Astrocyte (in vitro differentiated cells and primary cell): ENCODE results near the gene WDPCP. TPM values are rescaled to one million over a fixed set of nuclear protein-coding genes. Genes with fewer than 3 reads are reported as not detected.

Source experiments
- DNase-seq: peaks from one replicate; pipeline ENCODE4 v3.0.0-alpha.2; 2010; ENCODE audit warnings: low read depth
- FAIRE-seq: peaks from 2 replicates; lab custom pipeline; 2011; peaks lifted over from hg19 to GRCh38; lab: Jason Lieb, UNC
- H2AFZ ChIP-seq: 2 replicates; pipeline ENCODE4 v1.6.0; 2012; ENCODE audit warnings: low read depth, low read length, inconsistent platforms
- H3K27ac ChIP-seq: 2 replicates; pipeline ENCODE4 v1.5.1; 2011; ENCODE audit warnings: low read depth, low read length, inconsistent platforms
- H3K27me3 ChIP-seq: 2 replicates; pipeline ENCODE4 v1.6.0; 2011; ENCODE audit warnings: low read length, inconsistent platforms; ENCODE audit not compliant: insufficient read depth
- H3K36me3 ChIP-seq: 2 replicates; pipeline ENCODE4 v1.5.1; 2011; ENCODE audit warnings: low read length, inconsistent platforms; ENCODE audit not compliant: insufficient read depth
- H3K4me1 ChIP-seq: 2 replicates; pipeline ENCODE4 v1.5.1; 2011; ENCODE audit warnings: low read length, inconsistent platforms; ENCODE audit not compliant: insufficient read depth
- H3K4me2 ChIP-seq: 2 replicates; pipeline ENCODE4 v1.6.0; 2012; ENCODE audit warnings: low read length, inconsistent platforms
- H3K4me3 ChIP-seq: 2 replicates; pipeline ENCODE4 v1.5.1; 2011; ENCODE audit warnings: low read depth, mild to moderate bottlenecking, low read length, inconsistent platforms; ENCODE audit not compliant: insufficient read depth
- H3K79me2 ChIP-seq: 2 replicates; pipeline ENCODE4 v1.6.0; 2012; ENCODE audit warnings: mild to moderate bottlenecking, low read length, inconsistent platforms; ENCODE audit not compliant: insufficient read depth
- H3K9ac ChIP-seq: 2 replicates; pipeline ENCODE4 v1.6.0; 2012; ENCODE audit warnings: mild to moderate bottlenecking, low read length, inconsistent platforms
- H3K9me3 ChIP-seq: 2 replicates; pipeline ENCODE4 v1.5.1; 2012; ENCODE audit warnings: low read depth, mild to moderate bottlenecking, low read length, inconsistent platforms; ENCODE audit not compliant: insufficient read depth
- H4K20me1 ChIP-seq: 2 replicates; pipeline ENCODE4 v1.6.0; 2012; ENCODE audit warnings: low read length, inconsistent platforms; ENCODE audit not compliant: insufficient read depth
- H3K27ac Mint-ChIP-seq: one replicate; pipeline ENCODE4 v1.8.0; 2021; ENCODE audit warnings: mild to moderate bottlenecking, mixed read lengths; ENCODE audit not compliant: unreplicated experiment
- H3K27me3 Mint-ChIP-seq: one replicate; pipeline ENCODE4 v1.8.0; 2021; ENCODE audit warnings: low read depth, mixed read lengths; ENCODE audit not compliant: unreplicated experiment
- H3K36me3 Mint-ChIP-seq: one replicate; pipeline ENCODE4 v1.8.0; 2021; ENCODE audit warnings: low read depth, mixed read lengths; ENCODE audit not compliant: unreplicated experiment
- H3K4me1 Mint-ChIP-seq: one replicate; pipeline ENCODE4 v1.8.0; 2021; ENCODE audit warnings: low read depth, mixed read lengths; ENCODE audit not compliant: unreplicated experiment
- H3K4me3 Mint-ChIP-seq: one replicate; pipeline ENCODE4 v1.8.0; 2021; ENCODE audit warnings: mild to moderate bottlenecking, moderate library complexity, mixed read lengths; ENCODE audit not compliant: unreplicated experiment
- H3K9me3 Mint-ChIP-seq: one replicate; pipeline ENCODE4 v1.8.0; 2021; ENCODE audit warnings: mild to moderate bottlenecking, mixed read lengths; ENCODE audit not compliant: unreplicated experiment
- EZH2 ChIP-seq: IDR thresholded peaks from 2 replicates; pipeline ENCODE4 v1.6.1; 2012; ENCODE audit warnings: mild to moderate bottlenecking, low read length, inconsistent platforms; ENCODE audit not compliant: insufficient read depth
- total RNA-seq: library from RNA; stranded (reverse); gene quantifications from 2 replicates; pipeline ENCODE4 v1.2.1, GENCODE V29; 2021
- TF ChIP-seq, protein P1 (sequence below): IDR thresholded peaks from 2 replicates; pipeline ENCODE4 v1.5.1; 2011; ENCODE audit warnings: low read depth, mild to moderate bottlenecking, inconsistent platforms, low read length, moderate library complexity; ENCODE audit not compliant: insufficient read depth

WDPCP gene
- total RNA-seq, 1 donor from 2014 or later: 15.1 TPM

DNA sequence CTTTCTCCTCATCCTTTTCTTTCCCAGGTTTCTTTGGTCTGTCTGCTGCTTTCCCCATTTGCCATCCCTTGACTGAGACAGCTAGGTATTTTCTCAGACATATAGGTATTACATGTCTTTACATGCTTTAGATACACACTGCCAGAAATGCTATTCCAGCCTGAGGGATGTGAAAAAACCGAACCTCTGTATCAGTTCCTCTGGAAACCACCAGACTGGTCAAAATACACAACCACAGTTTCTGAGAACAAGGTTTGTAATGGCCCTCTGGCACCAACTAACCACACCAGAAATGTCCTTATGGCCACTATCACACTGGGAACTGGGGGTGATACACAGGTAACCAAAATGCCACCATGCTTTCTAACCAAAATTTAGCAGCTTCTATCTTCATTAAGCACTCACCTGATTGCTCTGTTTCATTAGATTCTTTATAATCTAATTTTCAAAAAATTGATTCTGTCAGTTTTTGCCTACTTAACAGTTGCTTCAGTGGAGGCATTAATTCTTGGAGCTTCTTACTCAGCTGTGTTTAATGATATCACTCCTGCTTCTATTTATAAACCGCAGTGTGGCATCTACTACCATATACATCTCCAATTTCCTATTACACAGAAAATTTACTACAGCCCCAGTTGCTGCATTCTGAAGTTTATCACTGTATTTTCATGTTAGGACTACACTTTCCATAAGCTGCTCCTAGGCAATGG lies 243.5 kb downstream of the WDPCP start:
- Histone ChIP-seq H3K4me1 (no peaks in the 10 kb centered on the region), H3K9me3 (peaks cover 2% of the 10 kb centered on the region), H3K9ac (no peak overlapping the region), H3K79me2 (no peaks in the 10 kb centered on the region), H3K27ac (no peak overlapping the region), H3K27me3 (no peaks in the 10 kb centered on the region), H4K20me1 (no peaks in the 10 kb centered on the region), H3K4me2 (no peak overlapping the region), H3K4me3 (no peak overlapping the region), H2AFZ (no peak overlapping the region), H3K36me3 (no peaks in the 10 kb centered on the region)
- H3K27ac Mint-ChIP-seq: no peak overlapping the region
- no peaks in the 10 kb centered on the region for H3K27me3 Mint-ChIP-seq
- FAIRE-seq (no peak), DNase-seq (no peak)
- TF ChIP-seq EZH2: no peak
- TF ChIP-seq, protein P1, sequence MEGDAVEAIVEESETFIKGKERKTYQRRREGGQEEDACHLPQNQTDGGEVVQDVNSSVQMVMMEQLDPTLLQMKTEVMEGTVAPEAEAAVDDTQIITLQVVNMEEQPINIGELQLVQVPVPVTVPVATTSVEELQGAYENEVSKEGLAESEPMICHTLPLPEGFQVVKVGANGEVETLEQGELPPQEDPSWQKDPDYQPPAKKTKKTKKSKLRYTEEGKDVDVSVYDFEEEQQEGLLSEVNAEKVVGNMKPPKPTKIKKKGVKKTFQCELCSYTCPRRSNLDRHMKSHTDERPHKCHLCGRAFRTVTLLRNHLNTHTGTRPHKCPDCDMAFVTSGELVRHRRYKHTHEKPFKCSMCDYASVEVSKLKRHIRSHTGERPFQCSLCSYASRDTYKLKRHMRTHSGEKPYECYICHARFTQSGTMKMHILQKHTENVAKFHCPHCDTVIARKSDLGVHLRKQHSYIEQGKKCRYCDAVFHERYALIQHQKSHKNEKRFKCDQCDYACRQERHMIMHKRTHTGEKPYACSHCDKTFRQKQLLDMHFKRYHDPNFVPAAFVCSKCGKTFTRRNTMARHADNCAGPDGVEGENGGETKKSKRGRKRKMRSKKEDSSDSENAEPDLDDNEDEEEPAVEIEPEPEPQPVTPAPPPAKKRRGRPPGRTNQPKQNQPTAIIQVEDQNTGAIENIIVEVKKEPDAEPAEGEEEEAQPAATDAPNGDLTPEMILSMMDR: no peak
- peaks cover 4% of the 10 kb centered on the region for H3K36me3 Mint-ChIP-seq
- no peak overlapping the region for H3K4me3 Mint-ChIP-seq
- H3K9me3 Mint-ChIP-seq: peaks cover 11% of the 10 kb centered on the region
- H3K4me1 Mint-ChIP-seq: no peaks in the 10 kb centered on the region

DNA sequence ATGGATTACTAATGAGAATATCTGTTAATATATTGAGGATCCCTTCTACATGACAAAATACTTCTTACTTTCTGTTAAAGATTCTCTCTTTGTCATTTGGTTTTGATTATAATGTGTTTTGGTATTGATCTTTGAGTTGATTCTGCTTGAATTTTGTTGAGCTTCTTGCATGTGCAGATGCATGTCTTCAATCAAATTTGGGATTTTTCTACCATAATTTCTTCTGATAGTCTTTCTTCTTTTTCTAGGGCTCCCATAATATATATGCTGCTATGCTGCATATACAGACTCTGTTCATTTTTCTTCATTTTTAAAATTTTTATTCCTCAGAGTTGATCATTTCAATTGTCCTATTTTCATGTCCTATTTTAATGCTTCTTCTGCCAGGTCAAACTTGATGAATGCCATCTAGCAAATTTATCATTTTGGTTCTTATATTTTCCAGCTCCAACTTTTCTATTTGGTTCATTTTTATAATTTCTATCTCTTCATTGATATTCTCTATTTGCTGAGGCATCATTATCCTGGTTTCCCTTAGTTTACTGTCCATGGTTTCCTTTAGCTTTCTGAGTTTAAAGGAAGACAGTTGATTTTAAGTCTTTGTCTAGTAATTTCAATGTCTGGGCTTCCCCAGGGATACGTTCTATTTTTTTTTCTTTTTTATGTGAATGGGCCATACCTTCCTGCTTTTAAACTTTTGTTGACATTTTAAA lies 244.7 kb downstream of the WDPCP start:
- no peaks in the 10 kb centered on the region for H4K20me1 ChIP-seq
- Mint-ChIP-seq H3K9me3 (peaks cover 11% of the 10 kb centered on the region), H3K27me3 (no peaks in the 10 kb centered on the region), H3K36me3 (peaks cover 4% of the 10 kb centered on the region), H3K4me1 (no peaks in the 10 kb centered on the region), H3K27ac (no peak overlapping the region), H3K4me3 (no peak overlapping the region)
- H3K4me2 ChIP-seq: no peak overlapping the region
- H3K4me3 ChIP-seq: no peak overlapping the region
- H2AFZ ChIP-seq: no peak overlapping the region
- H3K9ac ChIP-seq: no peak overlapping the region
- no peaks in the 10 kb centered on the region for H3K27me3 ChIP-seq
- H3K4me1 ChIP-seq: no peaks in the 10 kb centered on the region
- FAIRE-seq (no peak), DNase-seq (no peak)
- no peaks in the 10 kb centered on the region for H3K79me2 ChIP-seq
- H3K36me3 ChIP-seq: no peaks in the 10 kb centered on the region
- no peak for TF ChIP-seq EZH2
- TF ChIP-seq, protein P1: no peak
- no peak overlapping the region for H3K27ac ChIP-seq
- peaks cover 2% of the 10 kb centered on the region for H3K9me3 ChIP-seq

DNA sequence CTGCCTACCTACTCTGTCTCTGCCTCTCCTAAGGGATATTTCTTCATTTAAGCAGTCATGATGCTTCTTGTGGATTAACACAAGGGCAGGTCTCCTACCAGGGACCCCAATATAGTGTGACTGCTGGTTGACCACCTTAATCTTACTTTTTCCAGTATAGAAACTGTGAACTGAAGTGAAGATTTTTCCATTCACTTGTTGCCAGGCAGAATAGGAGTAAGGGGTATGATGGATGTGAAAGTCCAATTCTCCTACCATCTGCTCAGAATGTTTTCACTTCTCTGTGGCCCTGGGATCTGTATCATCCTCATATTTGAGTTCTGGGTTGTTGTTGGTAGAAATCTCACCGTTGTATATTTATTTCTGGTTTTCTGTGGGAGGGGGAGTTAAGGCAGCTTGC lies 247.8 kb downstream of the WDPCP start:
- H4K20me1 ChIP-seq: no peaks in the 10 kb centered on the region
- no peak overlapping the region for H3K9ac ChIP-seq
- H3K4me3 Mint-ChIP-seq: no peak overlapping the region
- no peaks in the 10 kb centered on the region for H3K36me3 ChIP-seq
- H3K27me3 Mint-ChIP-seq: no peaks in the 10 kb centered on the region
- FAIRE-seq (no peak), DNase-seq (no peak)
- H3K4me3 ChIP-seq: no peak overlapping the region
- H3K9me3 ChIP-seq: peaks cover 2% of the 10 kb centered on the region
- no peaks in the 10 kb centered on the region for H3K27me3 ChIP-seq
- H3K4me1 Mint-ChIP-seq: no peaks in the 10 kb centered on the region
- TF ChIP-seq, protein P1: no peak
- TF ChIP-seq EZH2: no peak
- H2AFZ ChIP-seq: no peak overlapping the region
- H3K79me2 ChIP-seq: no peaks in the 10 kb centered on the region
- H3K4me1 ChIP-seq: no peaks in the 10 kb centered on the region
- H3K27ac Mint-ChIP-seq: no peak overlapping the region
- H3K9me3 Mint-ChIP-seq: peaks cover 11% of the 10 kb centered on the region
- H3K4me2 ChIP-seq: no peak overlapping the region
- peaks cover 6% of the 10 kb centered on the region for H3K36me3 Mint-ChIP-seq
- no peak overlapping the region for H3K27ac ChIP-seq
